H9 (cell line): ENCODE results near the gene ALB. TPM values are rescaled to one million over a fixed set of nuclear protein-coding genes. Genes with fewer than 3 reads are reported as not detected.

ENCODE experiments used
- DNase-seq: peaks from one replicate; pipeline ENCODE4 v3.0.0-alpha.2; 2017
- H2AFZ ChIP-seq: one replicate; pipeline ENCODE4 v1.6.1; 2013; ENCODE audit warnings: mild to moderate bottlenecking, low read length, control low read depth, moderate library complexity
- H2AK5ac ChIP-seq: 2 replicates; pipeline ENCODE4 v1.6.1; 2013; ENCODE audit warnings: low read length, control low read depth, mixed read lengths; ENCODE audit not compliant: insufficient read length
- H2BK120ac ChIP-seq: one replicate; pipeline ENCODE4 v1.6.1; 2013; ENCODE audit warnings: low read depth, mild to moderate bottlenecking, low read length, control low read depth, inconsistent platforms; ENCODE audit not compliant: poor library complexity, severe bottlenecking
- H2BK12ac ChIP-seq: 2 replicates; pipeline ENCODE4 v1.6.1; 2013; ENCODE audit warnings: low read length, control low read depth, mixed read lengths, low read depth; ENCODE audit not compliant: insufficient read length
- H2BK15ac ChIP-seq: 2 replicates; pipeline ENCODE4 v1.6.1; 2013; ENCODE audit warnings: low read depth, low read length, control low read depth
- H2BK20ac ChIP-seq: one replicate; pipeline ENCODE4 v1.6.1; 2013; ENCODE audit warnings: low read depth, mild to moderate bottlenecking, low read length, control low read depth, inconsistent platforms; ENCODE audit not compliant: poor library complexity, severe bottlenecking
- H2BK5ac ChIP-seq: 2 replicates; pipeline ENCODE4 v1.6.1; 2013; ENCODE audit warnings: low read length, control low read depth, mixed read lengths; ENCODE audit not compliant: insufficient read length
- H3K14ac ChIP-seq: 2 replicates; pipeline ENCODE4 v1.6.1; 2013; ENCODE audit warnings: low read length, control low read depth; ENCODE audit not compliant: insufficient read depth
- H3K18ac ChIP-seq: 2 replicates; pipeline ENCODE4 v1.6.1; 2013; ENCODE audit warnings: low read depth, mild to moderate bottlenecking, mixed read lengths, low read length, control low read depth; ENCODE audit not compliant: insufficient read length
- H3K23ac ChIP-seq: 2 replicates; pipeline ENCODE4 v1.6.1; 2013; ENCODE audit warnings: low read length, control low read depth, mixed read lengths, low read depth; ENCODE audit not compliant: insufficient read length
- H3K23me2 ChIP-seq: 2 replicates; pipeline ENCODE4 v1.6.1; 2013; ENCODE audit warnings: low read depth, mild to moderate bottlenecking, mixed read lengths, low read length, control low read depth; ENCODE audit not compliant: insufficient read length, poor library complexity, severe bottlenecking
- H3K27ac ChIP-seq: 2 replicates; pipeline ENCODE4 v1.5.1; 2013; ENCODE audit warnings: low read length, control low read depth, mixed read lengths, low read depth; ENCODE audit not compliant: insufficient read length
- H3K27me3 ChIP-seq: 2 replicates; pipeline ENCODE4 v1.6.1; 2013; ENCODE audit warnings: low read length, control low read depth, inconsistent platforms; ENCODE audit not compliant: insufficient read depth
- H3K4ac ChIP-seq: 2 replicates; pipeline ENCODE4 v1.6.1; 2013; ENCODE audit warnings: low read depth, mild to moderate bottlenecking, control low read depth, inconsistent platforms, low read length, moderate library complexity
- H3K4me1 ChIP-seq: 2 replicates; pipeline ENCODE4 v1.6.1; 2013; ENCODE audit warnings: low read length, control low read depth, inconsistent platforms; ENCODE audit not compliant: insufficient read depth
- H3K4me2 ChIP-seq: 2 replicates; pipeline ENCODE4 v1.6.1; 2013; ENCODE audit warnings: low read length, control low read depth, mixed read lengths; ENCODE audit not compliant: insufficient read length, insufficient read depth
- H3K56ac ChIP-seq: 2 replicates; pipeline ENCODE4 v1.6.1; 2013; ENCODE audit warnings: low read depth, mild to moderate bottlenecking, mixed read lengths, low read length, control low read depth; ENCODE audit not compliant: insufficient read length
- H3K79me1 ChIP-seq: 2 replicates; pipeline ENCODE4 v1.6.1; 2013; ENCODE audit warnings: low read depth, mild to moderate bottlenecking, moderate library complexity, low read length, control low read depth, inconsistent platforms; ENCODE audit not compliant: insufficient read depth, poor library complexity, severe bottlenecking
- H3K79me2 ChIP-seq: 2 replicates; pipeline ENCODE4 v1.6.1; 2013; ENCODE audit warnings: low read length, control low read depth, inconsistent platforms; ENCODE audit not compliant: insufficient read depth
- H3K9ac ChIP-seq: 2 replicates; pipeline ENCODE4 v1.6.1; 2013; ENCODE audit warnings: low read length, control low read depth, mixed read lengths; ENCODE audit not compliant: insufficient read length; ENCODE audit errors: extremely low read depth
- H3K9me3 ChIP-seq: one replicate; pipeline ENCODE4 v1.6.1; 2013; ENCODE audit warnings: low read depth, low read length, inconsistent platforms; ENCODE audit not compliant: control insufficient read depth
- H3T11ph ChIP-seq: one replicate; pipeline ENCODE4 v1.6.1; 2013; ENCODE audit warnings: mild to moderate bottlenecking, low read length, control low read depth, inconsistent platforms
- H4K20me1 ChIP-seq: one replicate; pipeline ENCODE4 v1.6.1; 2013; ENCODE audit not compliant: control insufficient read depth, insufficient read length, insufficient read depth
- H4K5ac ChIP-seq: 2 replicates; pipeline ENCODE4 v1.6.1; 2013; ENCODE audit warnings: low read depth, mild to moderate bottlenecking, mixed read lengths, low read length, control low read depth; ENCODE audit not compliant: insufficient read length
- H4K8ac ChIP-seq: replicated peaks from 2 replicates; pipeline ENCODE4 v1.6.1; 2013; ENCODE audit warnings: low read length, control low read depth, mixed read lengths, low read depth; ENCODE audit not compliant: insufficient read length
- H4K91ac ChIP-seq: 2 replicates; pipeline ENCODE4 v1.6.1; 2013; ENCODE audit warnings: low read depth, mild to moderate bottlenecking, moderate library complexity, mixed read lengths, low read length, control low read depth; ENCODE audit not compliant: insufficient read length
- H3K27ac Mint-ChIP-seq, 3 experiments: 2 replicates in 2 of 3; 3 replicates in 1 of 3; pipeline ENCODE4 v1.8.0; 2020 to 2021; ENCODE audit warnings: mixed read lengths in 3 of 3, mild to moderate bottlenecking in 1 of 3, moderate library complexity in 1 of 3
- H3K27me3 Mint-ChIP-seq: 2 replicates; pipeline ENCODE4 v1.8.0; 2021; ENCODE audit warnings: low read depth, mild to moderate bottlenecking, moderate library complexity, mixed read lengths
- H3K36me3 Mint-ChIP-seq, 3 experiments: 2 replicates in 2 of 3; 3 replicates in 1 of 3; pipeline ENCODE4 v1.8.0; 2020 to 2021; ENCODE audit warnings: low read depth in 3 of 3, mixed read lengths in 3 of 3; ENCODE audit not compliant: insufficient read depth in 1 of 3
- H3K4me1 Mint-ChIP-seq, 2 experiments: 2 replicates each; pipeline ENCODE4 v1.8.0; 2020; ENCODE audit warnings: mixed read lengths in 2 of 2
- H3K4me3 Mint-ChIP-seq, 2 experiments: 2 replicates in 1 of 2; 3 replicates in 1 of 2; pipeline ENCODE4 v1.8.0; 2020 to 2021; ENCODE audit warnings: mild to moderate bottlenecking in 2 of 2, mixed read lengths in 2 of 2, moderate library complexity in 1 of 2
- H3K9me3 Mint-ChIP-seq, 2 experiments: 2 replicates in 1 of 2; 3 replicates in 1 of 2; pipeline ENCODE4 v1.8.0; 2020; ENCODE audit warnings: mild to moderate bottlenecking in 2 of 2, mixed read lengths in 2 of 2, moderate library complexity in 1 of 2
- WGBS: extraction: QIAGEN DNeasy Blood & Tissue Kit; methylation state at CpG from one replicate; pipeline ENCODE4 v1.1.7; 2013; ENCODE audit warnings: missing lambda C conversion rate, low lambda C conversion rate, mixed read lengths; ENCODE audit not compliant: insufficient read length; ENCODE audit errors: extremely low coverage; 5-methylcytosine and 5-hydroxymethylcytosine counted together
- total RNA-seq: library from RNA; stranded (reverse); gene quantifications from 2 replicates; pipeline ENCODE4 v1.2.1, GENCODE V29; 2021
- TF ChIP-seq, protein P1 (sequence below): fragments of 200-600 bp; sonication (generic); conservative IDR thresholded peaks from 3 replicates; pipeline ENCODE4 v1.8.0; 2021; ENCODE audit warnings: antibody characterized with exemption, mild to moderate bottlenecking

ALB gene
- total RNA-seq, 1 experiment from 2014 or later = not detected

DNA sequence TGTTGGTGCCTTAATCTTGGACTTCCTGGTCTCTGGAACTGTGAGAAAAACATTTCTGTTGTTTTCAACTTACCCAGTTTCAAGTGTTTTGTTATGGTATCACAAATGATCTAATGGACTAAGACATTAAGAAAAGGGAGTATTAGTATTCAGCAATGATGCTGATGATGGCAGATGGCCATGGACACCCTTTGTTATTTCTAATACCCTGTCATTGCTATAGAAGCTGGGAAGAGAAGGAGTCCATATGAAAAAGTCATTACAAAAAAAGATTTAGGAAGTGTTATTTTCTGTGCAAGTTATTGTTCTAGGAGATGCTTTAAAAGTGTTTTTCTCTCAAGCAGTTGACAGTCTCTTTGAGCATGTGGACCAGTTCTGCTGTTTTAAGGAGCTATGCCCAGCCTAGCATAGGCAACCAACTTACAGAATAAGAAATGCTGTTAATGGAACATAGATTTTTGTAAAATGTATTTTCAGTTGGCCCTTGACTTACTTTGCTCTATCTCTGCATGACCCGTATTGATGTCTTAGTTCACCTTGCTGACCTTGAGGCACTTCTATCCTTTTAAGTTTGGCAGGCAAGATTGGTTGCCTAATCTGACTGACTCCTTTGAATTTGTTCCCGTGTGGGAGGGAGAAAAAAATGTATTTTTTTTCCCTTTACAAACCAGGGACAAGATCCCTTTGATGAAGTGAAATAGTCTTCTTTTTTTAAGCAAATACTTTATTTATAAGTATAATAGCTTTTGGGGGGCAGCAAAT, 25.9 kb downstream of the ALB start:
- Mint-ChIP-seq H3K4me3 (no peak overlapping the region), H3K4me1 (no peaks in the 10 kb centered on the region), H3K27ac (no peak overlapping the region), H3K36me3 (no peaks in the 10 kb centered on the region), H3K9me3 (no peaks in the 10 kb centered on the region), H3K27me3 (no peaks in the 10 kb centered on the region)
- Histone ChIP-seq H2AK5ac (no peak overlapping the region), H2BK20ac (no peak overlapping the region), H3K79me2 (no peaks in the 10 kb centered on the region), H4K8ac (no peak overlapping the region), H3K56ac (no peak overlapping the region), H3K9me3 (no peaks in the 10 kb centered on the region), H3K4ac (no peak overlapping the region), H3K23ac (no peak overlapping the region), H3K9ac (no peak overlapping the region), H2BK15ac (no peak overlapping the region), H3K27me3 (no peaks in the 10 kb centered on the region), H3K23me2 (no peaks in the 10 kb centered on the region), H2AFZ (no peak overlapping the region), H3T11ph (no peak overlapping the region), H3K4me2 (no peak overlapping the region), H3K4me1 (no peaks in the 10 kb centered on the region), H3K14ac (no peak overlapping the region), H4K5ac (no peak overlapping the region), H3K27ac (no peak overlapping the region), H2BK12ac (no peak overlapping the region), H3K18ac (no peak overlapping the region), H4K91ac (no peak overlapping the region), H2BK120ac (no peak overlapping the region), H2BK5ac (no peak overlapping the region), H3K79me1 (no peaks in the 10 kb centered on the region), H4K20me1 (no peaks in the 10 kb centered on the region)
- TF ChIP-seq, protein P1, sequence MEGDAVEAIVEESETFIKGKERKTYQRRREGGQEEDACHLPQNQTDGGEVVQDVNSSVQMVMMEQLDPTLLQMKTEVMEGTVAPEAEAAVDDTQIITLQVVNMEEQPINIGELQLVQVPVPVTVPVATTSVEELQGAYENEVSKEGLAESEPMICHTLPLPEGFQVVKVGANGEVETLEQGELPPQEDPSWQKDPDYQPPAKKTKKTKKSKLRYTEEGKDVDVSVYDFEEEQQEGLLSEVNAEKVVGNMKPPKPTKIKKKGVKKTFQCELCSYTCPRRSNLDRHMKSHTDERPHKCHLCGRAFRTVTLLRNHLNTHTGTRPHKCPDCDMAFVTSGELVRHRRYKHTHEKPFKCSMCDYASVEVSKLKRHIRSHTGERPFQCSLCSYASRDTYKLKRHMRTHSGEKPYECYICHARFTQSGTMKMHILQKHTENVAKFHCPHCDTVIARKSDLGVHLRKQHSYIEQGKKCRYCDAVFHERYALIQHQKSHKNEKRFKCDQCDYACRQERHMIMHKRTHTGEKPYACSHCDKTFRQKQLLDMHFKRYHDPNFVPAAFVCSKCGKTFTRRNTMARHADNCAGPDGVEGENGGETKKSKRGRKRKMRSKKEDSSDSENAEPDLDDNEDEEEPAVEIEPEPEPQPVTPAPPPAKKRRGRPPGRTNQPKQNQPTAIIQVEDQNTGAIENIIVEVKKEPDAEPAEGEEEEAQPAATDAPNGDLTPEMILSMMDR = no peak
- no peak for DNase-seq
- no CpG with 5 or more reads among the region's 2 CpGs for WGBS
